ENCODE data around the gene DGAT2.

DGAT2 gene

DNA sequence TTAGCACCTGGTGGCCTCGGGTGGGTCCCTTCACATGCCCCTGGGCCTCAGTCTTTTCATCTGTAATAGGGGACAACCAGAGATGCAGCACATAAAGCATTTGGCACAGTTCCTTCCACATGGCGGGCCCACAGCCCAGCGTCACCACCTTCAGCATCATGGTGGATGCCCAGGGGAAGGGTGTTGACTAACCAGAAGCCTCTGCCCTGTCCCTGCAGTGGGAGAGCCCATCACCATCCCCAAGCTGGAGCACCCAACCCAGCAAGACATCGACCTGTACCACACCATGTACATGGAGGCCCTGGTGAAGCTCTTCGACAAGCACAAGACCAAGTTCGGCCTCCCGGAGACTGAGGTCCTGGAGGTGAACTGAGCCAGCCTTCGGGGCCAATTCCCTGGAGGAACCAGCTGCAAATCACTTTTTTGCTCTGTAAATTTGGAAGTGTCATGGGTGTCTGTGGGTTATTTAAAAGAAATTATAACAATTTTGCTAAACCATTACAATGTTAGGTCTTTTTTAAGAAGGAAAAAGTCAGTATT is 31.6 kb downstream of the DGAT2 start:
- no peak for DNase-seq (ENCODE audit: low read depth in 1 of 2, low spot score in 1 of 2)

DNA sequence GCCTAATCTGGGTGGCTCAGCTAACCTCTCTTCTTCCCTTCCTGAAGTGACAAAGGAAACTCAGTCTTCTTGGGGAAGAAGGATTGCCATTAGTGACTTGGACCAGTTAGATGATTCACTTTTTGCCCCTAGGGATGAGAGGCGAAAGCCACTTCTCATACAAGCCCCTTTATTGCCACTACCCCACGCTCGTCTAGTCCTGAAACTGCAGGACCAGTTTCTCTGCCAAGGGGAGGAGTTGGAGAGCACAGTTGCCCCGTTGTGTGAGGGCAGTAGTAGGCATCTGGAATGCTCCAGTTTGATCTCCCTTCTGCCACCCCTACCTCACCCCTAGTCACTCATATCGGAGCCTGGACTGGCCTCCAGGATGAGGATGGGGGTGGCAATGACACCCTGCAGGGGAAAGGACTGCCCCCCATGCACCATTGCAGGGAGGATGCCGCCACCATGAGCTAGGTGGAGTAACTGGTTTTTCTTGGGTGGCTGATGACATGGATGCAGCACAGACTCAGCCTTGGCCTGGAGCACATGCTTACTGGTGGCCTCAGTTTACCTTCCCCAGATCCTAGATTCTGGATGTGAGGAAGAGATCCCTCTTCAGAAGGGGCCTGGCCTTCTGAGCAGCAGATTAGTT is 32.3 kb downstream of the DGAT2 start:
- no peak for DNase-seq (ENCODE audit: low read depth in 1 of 2, low spot score in 1 of 2)

- DNase-seq (ENCODE audit: low read depth in 1 of 2, low spot score in 1 of 2): no peak
Measured at GRCh38 chr11:75801362-75802020, 32.9 kb downstream of the DGAT2 start.

DNA sequence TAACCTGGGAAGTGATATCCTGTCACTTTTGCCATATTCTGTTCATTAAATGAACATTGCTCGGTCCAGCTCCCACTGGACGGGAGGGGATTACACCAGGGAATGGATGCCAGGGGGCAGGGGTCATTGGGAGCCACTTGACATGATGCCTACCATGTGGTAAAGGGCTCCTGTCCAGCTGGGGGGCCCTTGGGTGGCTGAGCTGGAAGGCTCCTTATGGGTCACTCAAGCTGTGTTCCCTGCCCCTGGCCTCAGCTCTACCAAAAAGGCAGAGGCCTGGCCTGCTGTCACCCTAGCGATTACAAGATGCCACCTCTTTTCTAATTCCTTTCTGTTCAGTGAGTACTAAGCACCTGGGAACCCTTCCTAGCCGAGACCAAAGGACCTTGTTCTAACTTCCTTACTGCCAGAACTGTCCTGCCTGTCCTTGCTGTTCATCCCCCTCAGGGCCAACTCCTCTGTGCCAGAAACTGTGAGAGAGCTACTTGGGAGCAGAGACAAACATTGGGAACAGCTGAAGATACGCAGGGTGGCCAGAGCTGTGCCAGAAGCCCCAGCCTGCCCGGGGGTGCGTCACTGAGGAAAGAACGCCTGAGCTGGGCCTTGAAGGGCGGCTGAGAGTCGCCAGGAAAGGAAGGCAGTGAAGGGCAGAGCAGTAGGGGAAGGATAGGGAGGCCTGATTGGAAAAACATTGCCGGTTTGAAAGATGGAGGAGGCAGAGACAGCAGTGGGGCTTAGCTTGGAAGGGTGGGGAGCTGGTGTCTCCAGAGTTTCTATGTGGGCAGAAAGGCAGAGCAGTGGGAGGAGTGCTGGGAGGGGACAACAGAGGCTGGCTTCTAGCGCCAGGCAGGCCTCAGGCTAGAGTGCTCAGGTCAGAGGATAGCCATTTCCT is 33.7 kb downstream of the DGAT2 start:
- no peak for DNase-seq (ENCODE audit: low read depth in 1 of 2, low spot score in 1 of 2)

- peak; percentile 41 to 59 for DNase-seq (ENCODE audit: low read depth in 1 of 2, low spot score in 1 of 2)
Measured at GRCh38 chr11:75802913-75803820, 34.6 kb downstream of the DGAT2 start.

- no peak for DNase-seq (ENCODE audit: low read depth in 1 of 2, low spot score in 1 of 2)
Measured at GRCh38 chr11:75809111-75809510, 40.5 kb downstream of the DGAT2 start.

DNA sequence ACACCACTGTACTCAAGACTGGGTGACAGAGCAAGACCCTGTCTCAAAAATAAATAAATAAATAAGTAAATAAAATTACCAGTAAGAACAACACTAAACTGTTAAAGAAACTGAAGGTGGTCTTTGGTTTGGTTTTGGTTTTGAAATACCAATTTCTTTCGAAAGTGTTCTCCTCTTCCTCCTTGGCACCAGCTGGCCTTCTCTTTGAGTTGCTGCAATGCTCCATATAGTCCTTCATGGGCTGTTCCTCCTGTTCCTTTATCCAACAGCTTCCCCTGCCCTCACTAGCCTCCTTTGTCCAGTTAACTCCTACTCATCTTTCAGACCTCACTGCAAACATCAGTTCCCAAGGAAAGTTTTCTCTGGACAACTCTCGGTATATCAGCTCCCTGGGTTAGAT is 41.4 kb downstream of the DGAT2 start:
- DNase-seq (ENCODE audit: low read depth in 1 of 2, low spot score in 1 of 2): no peak

GRCh38 chr11:75810637-75811390 is 42.2 kb downstream of the DGAT2 start:
- DNase-seq (ENCODE audit: low read depth in 1 of 2, low spot score in 1 of 2): no peak

DNA sequence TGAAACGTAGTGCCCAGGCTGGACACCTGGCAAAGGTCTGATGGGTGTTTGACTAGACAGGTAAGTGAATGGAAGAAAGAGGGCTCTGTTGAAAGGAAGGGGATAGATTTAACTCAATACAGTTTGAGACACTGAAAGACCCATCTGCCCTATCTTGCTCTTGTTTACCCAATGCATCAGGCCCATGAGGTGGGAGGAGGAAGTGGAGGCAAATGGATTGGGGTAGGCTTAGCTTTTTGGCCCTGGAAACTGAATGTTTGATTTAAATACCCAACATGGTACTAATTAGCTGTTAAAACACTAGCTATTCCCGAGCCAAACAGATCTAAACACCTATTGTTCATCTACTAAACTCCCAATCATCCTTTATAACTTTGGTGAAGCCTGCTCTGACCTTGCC is 42.9 kb downstream of the DGAT2 start:
- DNase-seq (ENCODE audit: low read depth in 1 of 2, low spot score in 1 of 2): no peak

DNA sequence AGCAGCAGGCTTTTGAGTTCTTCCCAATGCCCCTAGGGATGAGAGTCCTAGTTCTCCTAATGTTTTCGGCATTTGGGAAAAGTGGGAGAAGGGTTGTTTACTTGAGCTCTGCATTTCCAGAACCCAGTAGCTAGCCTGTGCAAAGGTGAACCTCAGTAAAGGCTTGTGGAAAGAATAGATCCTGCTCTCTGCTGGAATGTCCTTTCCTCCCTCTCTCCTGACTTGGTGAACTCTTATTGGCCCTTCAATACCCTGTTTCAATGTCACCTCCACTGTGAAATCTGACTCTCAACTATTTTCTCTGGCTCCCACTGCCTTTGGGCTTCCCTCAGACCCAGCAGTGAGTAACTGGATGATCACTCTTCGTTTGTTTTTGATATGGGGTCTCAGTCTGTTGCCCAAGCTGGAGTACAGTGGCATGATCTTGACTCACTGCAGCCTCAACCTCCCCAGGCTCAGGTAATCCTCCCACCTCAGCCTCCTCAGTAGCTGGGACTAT is 44.0 kb downstream of the DGAT2 start:
- no peak for DNase-seq (ENCODE audit: low read depth in 1 of 2, low spot score in 1 of 2)

DNA sequence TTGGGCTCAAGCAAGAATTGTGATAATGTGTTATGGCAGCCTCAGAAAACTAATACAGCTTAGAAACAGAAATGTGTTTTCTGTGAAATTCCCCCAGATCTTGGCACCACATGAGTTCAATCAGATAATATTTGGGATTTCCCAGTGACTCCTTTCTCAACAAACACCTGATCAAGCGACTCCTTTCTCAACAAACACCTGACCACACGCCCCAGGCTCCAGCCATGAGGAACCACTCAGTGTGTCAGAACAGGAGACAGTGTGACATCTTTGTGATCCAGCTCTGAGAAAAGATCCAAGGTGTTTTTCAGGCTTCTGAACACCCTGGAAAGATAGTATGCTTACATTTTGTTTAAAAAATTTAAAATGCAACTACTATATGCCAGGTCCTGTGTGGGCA is 44.5 kb downstream of the DGAT2 start:
- no peak for DNase-seq (ENCODE audit: low read depth in 1 of 2, low spot score in 1 of 2)

DNA sequence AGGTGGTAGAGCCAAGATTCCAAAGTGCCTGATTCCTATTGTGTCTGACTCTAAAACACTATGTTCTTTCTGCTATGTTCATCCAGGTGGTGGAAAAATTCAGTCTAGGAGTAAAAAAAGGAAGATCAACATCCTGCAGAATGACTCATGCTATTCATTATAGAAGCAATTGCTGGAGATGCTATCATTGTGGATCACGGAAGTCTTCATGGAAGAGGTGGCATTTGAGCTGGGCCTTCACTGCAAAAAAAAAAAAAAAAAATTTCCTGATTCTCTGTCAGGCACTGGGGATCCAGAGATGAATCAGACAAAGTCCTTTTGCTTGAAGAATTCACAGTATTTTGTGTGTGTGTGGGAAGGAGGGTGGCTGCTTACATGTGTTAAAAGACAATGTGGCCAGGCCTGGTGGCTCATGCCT is 45.1 kb downstream of the DGAT2 start:
- DNase-seq (ENCODE audit: low read depth in 1 of 2, low spot score in 1 of 2): no peak

DNA sequence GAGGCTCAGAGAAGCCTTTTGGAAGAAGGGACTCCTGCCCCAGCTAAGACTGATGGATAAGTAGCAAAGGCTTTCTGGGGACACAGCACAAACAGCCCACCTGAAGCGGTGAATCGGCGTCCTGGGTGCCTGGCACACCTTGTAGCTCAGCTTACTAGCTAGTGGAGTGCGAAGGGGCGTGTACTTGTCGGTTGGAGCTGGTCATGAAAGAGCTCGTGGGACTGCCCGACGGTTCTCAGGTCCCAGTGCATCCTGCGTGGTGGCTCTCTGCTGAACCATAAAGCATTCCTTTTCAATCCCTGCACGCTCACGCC is 45.7 kb downstream of the DGAT2 start:
- no peak for DNase-seq (ENCODE audit: low read depth in 1 of 2, low spot score in 1 of 2)

DNA sequence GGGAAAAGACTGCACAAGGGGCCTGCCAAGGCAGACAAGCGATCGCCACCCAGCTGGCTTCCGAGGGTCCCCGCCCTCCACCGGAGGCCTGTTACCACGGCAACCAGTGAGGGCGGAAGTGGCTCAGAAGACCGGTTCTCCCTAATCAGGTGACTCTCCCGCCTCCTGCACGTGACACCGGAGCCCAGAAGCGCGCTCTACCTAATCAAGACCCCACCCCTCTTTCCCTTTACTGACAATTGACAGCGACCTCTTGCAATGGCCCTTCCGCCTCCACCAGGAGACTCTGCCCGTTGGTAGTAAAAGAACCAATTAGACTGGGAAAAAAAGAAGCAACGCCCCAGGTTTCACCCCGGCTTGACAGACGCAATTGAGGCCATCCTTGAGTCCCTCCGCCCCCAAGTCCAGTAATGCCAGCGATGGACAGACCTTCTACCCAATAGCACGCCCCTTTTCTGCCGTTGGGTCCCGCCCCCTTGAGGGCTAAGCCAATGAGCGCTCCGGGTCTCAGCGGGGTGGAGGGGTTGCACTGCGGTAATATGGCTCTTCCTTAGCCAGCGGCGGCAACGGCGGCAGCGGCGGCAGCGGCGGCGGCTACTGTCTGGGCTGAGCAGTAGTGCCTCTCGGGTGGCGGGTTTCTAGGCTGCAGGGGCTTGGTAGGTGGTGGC is 46.2 kb downstream of the DGAT2 start, which contains the start of gene UVRAG:
UVRAG (plus strand) TSS at position 534 of the 668 bp plus-strand sequence. CDS start 198 bp downstream, outside the sequence.
- DNase-seq (ENCODE audit: low read depth in 1 of 2, low spot score in 1 of 2): peak; percentile 96 to 98

GRCh38 chr11:75815345-75816168 is 47.0 kb downstream of the DGAT2 start:
- DNase-seq (ENCODE audit: low read depth in 1 of 2, low spot score in 1 of 2): peak in 1 of 2 donors; percentile 25

DNA sequence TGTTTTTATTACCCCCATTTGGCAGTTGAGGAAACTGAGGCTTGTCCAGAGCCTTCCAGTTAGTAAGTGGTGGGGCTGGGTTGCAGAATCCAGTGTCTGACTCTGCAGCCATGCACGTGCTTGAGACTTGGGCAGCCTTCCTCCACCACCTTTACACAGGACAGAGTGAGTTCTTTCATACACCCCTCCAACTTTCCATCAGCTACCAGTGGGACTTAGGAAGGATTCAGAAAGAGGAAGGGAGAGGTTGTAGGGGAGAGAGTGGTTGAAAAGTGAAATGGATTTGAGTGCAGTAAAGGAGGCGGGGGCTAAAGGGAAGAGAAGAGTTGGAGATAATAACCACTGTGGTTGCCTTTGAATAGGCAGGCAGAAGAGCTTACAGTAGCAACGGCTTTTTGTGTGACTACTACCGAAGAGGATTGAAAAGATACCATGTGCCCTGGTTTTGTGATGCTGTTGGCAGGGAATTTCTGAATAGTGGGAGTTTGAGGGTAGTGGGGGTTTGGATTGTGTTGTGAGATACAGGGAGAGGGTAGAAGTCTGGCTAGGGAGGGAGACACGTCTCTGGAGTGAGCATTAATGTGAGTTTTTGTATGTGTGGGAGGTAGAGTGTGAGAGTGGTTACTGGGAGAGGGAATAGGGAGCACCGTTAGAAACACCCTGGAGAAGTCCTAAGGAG is 48.1 kb downstream of the DGAT2 start:
- no peak for DNase-seq (ENCODE audit: low read depth in 1 of 2, low spot score in 1 of 2)

DNA sequence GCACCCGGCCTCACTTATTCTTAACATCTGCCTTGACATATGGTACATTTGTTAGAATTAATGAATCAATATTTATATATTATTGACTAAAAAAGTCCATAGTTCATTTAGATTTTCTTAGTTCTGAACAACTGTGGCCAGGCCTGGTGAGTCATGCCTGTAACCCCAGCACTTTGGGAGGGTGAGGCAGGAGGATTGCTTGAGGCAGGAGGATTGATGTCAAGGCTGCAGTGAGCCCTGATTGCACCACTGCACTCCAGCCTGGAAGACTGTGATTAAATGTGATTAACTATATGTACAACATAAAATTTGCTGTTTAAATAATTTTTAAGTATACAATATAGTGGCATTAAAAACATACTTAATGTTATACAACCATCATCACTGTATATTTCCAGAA is 52.1 kb downstream of the DGAT2 start:
- DNase-seq (ENCODE audit: low read depth in 1 of 2, low spot score in 1 of 2): no peak

GRCh38 chr11:75821202-75821601 is 52.6 kb downstream of the DGAT2 start:
- DNase-seq (ENCODE audit: low read depth in 1 of 2, low spot score in 1 of 2): no peak

Measured in activated CD4-positive, alpha-beta T cell treated with anti-CD3 and anti-CD28 coated beads, Interleukin-2, amount 50 U/mL, for 24 hours (primary cell).